HG03039 (cell line): ENCODE measurements around the gene SEMA4D.
"Not testable (repeated sequence)": the region's sequence is repeated elsewhere in the genome, so short reads cannot be mapped to it uniquely, and the experiment has no call there.

Experiments used
- ATAC-seq: cut with Tn5 transposase; IDR thresholded peaks from one replicate; pipeline ENCODE4 v1.9.1; 2021; ENCODE audit warnings: mild to moderate bottlenecking, moderate library complexity; ENCODE audit not compliant: unreplicated experiment

SEMA4D gene

GRCh38 chr9:89359751-89360261 is 138.1 kb downstream of the SEMA4D start:
- ATAC-seq = no peak

GRCh38 chr9:89358985-89359384 is 138.9 kb downstream of the SEMA4D start:
- no peak for ATAC-seq

- ATAC-seq = no peak
Measured at GRCh38 chr9:89358376-89358916, 139.5 kb downstream of the SEMA4D start.

GRCh38 chr9:89357331-89358197 is 140.3 kb downstream of the SEMA4D start:
- ATAC-seq = no peak

GRCh38 chr9:89356782-89357181 is 141.1 kb downstream of the SEMA4D start:
- ATAC-seq = no peak

- ATAC-seq = no peak
Measured at GRCh38 chr9:89354471-89354870, 143.4 kb downstream of the SEMA4D start.

- no peak for ATAC-seq
Measured at GRCh38 chr9:89353989-89354388, 143.9 kb downstream of the SEMA4D start.

- no peak for ATAC-seq
Measured at GRCh38 chr9:89352874-89353649, 144.9 kb downstream of the SEMA4D start.

GRCh38 chr9:89352451-89352850 is 145.5 kb downstream of the SEMA4D start:
- ATAC-seq = no peak

- ATAC-seq = no peak
Measured at GRCh38 chr9:89351584-89352300, 146.2 kb downstream of the SEMA4D start.

GRCh38 chr9:89350988-89351557 is 146.8 kb downstream of the SEMA4D start:
- no peak for ATAC-seq

- ATAC-seq = no peak
Measured at GRCh38 chr9:89349607-89350006, 148.3 kb downstream of the SEMA4D start.

GRCh38 chr9:89347651-89348050 is 150.3 kb downstream of the SEMA4D start:
- no peak for ATAC-seq

- no peak for ATAC-seq
Measured at GRCh38 chr9:89346696-89347095, 151.2 kb downstream of the SEMA4D start.

- ATAC-seq = no peak
Measured at GRCh38 chr9:89345476-89345875, 152.4 kb downstream of the SEMA4D start.

GRCh38 chr9:89343812-89344211 is 154.1 kb downstream of the SEMA4D start:
- not testable (repeated sequence) for ATAC-seq

- ATAC-seq = no peak
Measured at GRCh38 chr9:89342948-89343347, 155.0 kb downstream of the SEMA4D start.

- ATAC-seq = no peak
Measured at GRCh38 chr9:89342213-89342612, 155.7 kb downstream of the SEMA4D start.

- ATAC-seq = no peak
Measured at GRCh38 chr9:89340332-89340731, 157.6 kb downstream of the SEMA4D start.

- ATAC-seq = no peak
Measured at GRCh38 chr9:89339807-89340206, 158.1 kb downstream of the SEMA4D start.

GRCh38 chr9:89330513-89330912 is 167.4 kb downstream of the SEMA4D start:
- no peak for ATAC-seq
